ENCODE measurements around the gene COL18A1.

DNA sequence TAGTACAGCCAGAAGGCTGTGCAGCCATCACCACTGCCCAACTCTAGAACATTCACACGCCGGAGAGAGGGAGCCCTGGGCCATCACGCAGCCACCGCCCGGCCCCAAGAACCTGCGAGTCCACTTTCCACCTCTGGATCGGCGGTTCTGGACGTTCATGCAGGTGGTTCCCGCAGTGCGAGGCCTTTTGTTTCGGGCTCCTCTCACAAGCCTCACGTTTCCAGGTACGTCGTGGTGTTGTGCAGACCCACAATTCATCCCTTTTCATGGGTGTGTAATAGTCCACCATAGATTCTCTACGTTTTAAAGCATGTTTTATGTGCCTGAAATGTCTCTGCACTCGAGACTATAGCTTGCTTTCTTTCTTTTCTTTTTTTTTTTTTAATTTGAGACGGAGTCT lies 23.6 kb downstream of the COL18A1 start:
- no peak for TF ChIP-seq MYC (IDR thresholded peaks at IDR 0.05; ENCODE audit: low read depth, low read length)
- no peak for TF ChIP-seq POLR2A (IDR thresholded peaks at IDR 0.05; ENCODE audit: extremely low read depth, insufficient read length)
- TF ChIP-seq, protein P1, sequence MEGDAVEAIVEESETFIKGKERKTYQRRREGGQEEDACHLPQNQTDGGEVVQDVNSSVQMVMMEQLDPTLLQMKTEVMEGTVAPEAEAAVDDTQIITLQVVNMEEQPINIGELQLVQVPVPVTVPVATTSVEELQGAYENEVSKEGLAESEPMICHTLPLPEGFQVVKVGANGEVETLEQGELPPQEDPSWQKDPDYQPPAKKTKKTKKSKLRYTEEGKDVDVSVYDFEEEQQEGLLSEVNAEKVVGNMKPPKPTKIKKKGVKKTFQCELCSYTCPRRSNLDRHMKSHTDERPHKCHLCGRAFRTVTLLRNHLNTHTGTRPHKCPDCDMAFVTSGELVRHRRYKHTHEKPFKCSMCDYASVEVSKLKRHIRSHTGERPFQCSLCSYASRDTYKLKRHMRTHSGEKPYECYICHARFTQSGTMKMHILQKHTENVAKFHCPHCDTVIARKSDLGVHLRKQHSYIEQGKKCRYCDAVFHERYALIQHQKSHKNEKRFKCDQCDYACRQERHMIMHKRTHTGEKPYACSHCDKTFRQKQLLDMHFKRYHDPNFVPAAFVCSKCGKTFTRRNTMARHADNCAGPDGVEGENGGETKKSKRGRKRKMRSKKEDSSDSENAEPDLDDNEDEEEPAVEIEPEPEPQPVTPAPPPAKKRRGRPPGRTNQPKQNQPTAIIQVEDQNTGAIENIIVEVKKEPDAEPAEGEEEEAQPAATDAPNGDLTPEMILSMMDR (IDR thresholded peaks at IDR 0.05; ENCODE audit: low read depth, low read length): no peak

Data from NB4 (cell line).